Hepatocyte (in vitro differentiated cells): ENCODE measurements around the gene RALBP1.

Source experiments
- CTCF ChIP-seq: fragments of 200-600 bp; sonication (generic); IDR thresholded peaks from 2 replicates; pipeline ENCODE4 v1.5.1; 2016; ENCODE audit warnings: antibody characterized with exemption, mild to moderate bottlenecking; ENCODE audit not compliant: poor library complexity
- EZH2 ChIP-seq: fragments of 200-600 bp; sonication (generic); IDR thresholded peaks from 2 replicates; pipeline ENCODE4 v1.6.1; 2016; ENCODE audit warnings: antibody characterized with exemption, mild to moderate bottlenecking, borderline replicate concordance
- EZH2phosphoT487 ChIP-seq: fragments of 200-600 bp; sonication (generic); IDR thresholded peaks from one replicate; pipeline ENCODE4 v1.6.1; 2018; ENCODE audit warnings: antibody characterized with exemption, mild to moderate bottlenecking, low read depth, moderate library complexity; ENCODE audit not compliant: unreplicated experiment, severe bottlenecking

GRCh38 chr18:9557250-9557943 is 82.1 kb downstream of the RALBP1 start:
- TF ChIP-seq CTCF (no peak), EZH2phosphoT487 (no peak), EZH2 (no peak)
